ENCODE measurements around the gene HMOX1. TPM values are rescaled to one million over a fixed set of nuclear protein-coding genes. Genes with fewer than 3 reads are reported as not detected.
"Not testable (repeated sequence)": the region's sequence is repeated elsewhere in the genome, so short reads cannot be mapped to it uniquely, and the experiment has no call there.

The HMOX1 gene
- total RNA-seq, 2 experiments from 2014 or later = 0.22 TPM; not detected in 1

DNA sequence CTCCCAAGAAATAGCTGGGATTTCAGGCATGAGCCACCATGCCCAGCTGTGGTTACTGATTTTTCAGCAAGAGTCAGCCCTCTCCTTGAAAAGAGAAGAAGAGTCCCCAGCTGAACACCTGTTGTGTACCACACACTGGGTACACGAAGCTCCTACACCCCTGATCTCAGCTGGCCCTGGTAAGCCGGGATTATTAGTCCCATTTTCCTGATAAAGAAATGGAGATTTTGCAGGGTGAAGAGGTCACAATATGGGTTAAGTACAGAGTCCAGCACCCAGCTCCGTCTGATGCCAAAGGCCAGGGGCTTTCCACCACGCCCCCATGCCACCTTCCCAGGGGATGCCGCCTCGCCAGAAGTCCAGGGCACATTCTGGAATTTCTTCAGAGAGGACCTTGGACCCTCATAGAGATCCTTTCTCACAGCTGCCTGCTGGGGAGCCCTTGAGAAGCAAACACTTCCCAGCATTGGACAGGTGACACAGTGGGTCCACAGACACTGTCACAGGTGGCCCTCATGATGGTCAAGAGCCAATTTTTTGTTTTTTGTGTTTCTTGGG, 19.8 kb upstream of the HMOX1 start:
- ATAC-seq (no peak), DNase-seq (no peak)
- peaks cover 2% of the 10 kb centered on the region for H3K4me1 Mint-ChIP-seq (ENCODE audit: low read depth)
- POLR2A ChIA-PET = no interaction called here
- CTCF ChIA-PET = no interaction called here
- no peaks in the 10 kb centered on the region for H3K36me3 Mint-ChIP-seq (ENCODE audit: low read depth)
- peaks cover 12% of the 10 kb centered on the region for H3K27me3 Mint-ChIP-seq
- H3K4me3 Mint-ChIP-seq = no peak overlapping the region
- intact Hi-C loops (cut with micrococcal nuclease) = no loop called here
- no peaks in the 10 kb centered on the region for H3K9me3 Mint-ChIP-seq
- H3K27ac Mint-ChIP-seq = no peak overlapping the region
- TF ChIP-seq, protein P1, sequence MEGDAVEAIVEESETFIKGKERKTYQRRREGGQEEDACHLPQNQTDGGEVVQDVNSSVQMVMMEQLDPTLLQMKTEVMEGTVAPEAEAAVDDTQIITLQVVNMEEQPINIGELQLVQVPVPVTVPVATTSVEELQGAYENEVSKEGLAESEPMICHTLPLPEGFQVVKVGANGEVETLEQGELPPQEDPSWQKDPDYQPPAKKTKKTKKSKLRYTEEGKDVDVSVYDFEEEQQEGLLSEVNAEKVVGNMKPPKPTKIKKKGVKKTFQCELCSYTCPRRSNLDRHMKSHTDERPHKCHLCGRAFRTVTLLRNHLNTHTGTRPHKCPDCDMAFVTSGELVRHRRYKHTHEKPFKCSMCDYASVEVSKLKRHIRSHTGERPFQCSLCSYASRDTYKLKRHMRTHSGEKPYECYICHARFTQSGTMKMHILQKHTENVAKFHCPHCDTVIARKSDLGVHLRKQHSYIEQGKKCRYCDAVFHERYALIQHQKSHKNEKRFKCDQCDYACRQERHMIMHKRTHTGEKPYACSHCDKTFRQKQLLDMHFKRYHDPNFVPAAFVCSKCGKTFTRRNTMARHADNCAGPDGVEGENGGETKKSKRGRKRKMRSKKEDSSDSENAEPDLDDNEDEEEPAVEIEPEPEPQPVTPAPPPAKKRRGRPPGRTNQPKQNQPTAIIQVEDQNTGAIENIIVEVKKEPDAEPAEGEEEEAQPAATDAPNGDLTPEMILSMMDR (IDR thresholded peaks at IDR 0.05) = no peak

DNA sequence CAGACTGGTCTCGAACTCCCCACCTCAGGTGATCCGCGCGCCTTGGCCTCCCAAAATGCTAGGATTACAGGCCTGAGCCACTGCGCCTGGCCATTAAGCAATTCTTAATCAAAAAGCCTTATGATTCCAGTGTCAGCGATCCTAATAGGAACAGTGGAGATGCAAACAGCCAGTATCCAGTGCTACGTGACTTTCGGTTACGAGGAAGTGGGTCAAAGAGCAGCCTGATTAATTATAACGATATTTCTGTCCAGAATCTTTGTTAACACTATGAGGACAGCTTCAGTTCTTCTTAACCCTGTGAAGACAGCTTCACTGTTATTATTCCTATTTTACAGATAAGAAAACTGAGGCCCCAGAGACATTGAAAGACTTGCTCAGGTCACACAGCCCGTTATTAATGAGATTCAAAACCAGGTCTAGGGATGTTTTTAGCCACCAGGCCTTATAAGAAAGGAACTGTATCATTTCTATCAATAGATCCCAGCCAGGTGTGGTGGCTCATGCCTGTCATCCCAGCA, 17.3 kb upstream of the HMOX1 start:
- TF ChIP-seq, protein P1 (IDR thresholded peaks at IDR 0.05) = no peak
- Mint-ChIP-seq H3K4me1 (ENCODE audit: low read depth) (no peaks in the 10 kb centered on the region), H3K27me3 (peaks cover 15% of the 10 kb centered on the region), H3K9me3 (no peaks in the 10 kb centered on the region), H3K36me3 (ENCODE audit: low read depth) (no peaks in the 10 kb centered on the region), H3K4me3 (no peak overlapping the region), H3K27ac (no peak overlapping the region)
- ChIA-PET POLR2A (interaction anchor here (1.3 kb wide), 1 partner anchor 8 kb away, joined by 4 read pairs; no protein-coding TSS in a partner anchor), CTCF (interaction anchor here (1.0 to 2.2 kb wide), 2 partner anchors 11 to 12 kb away, joined by 4 to 6 read pairs; no protein-coding TSS in a partner anchor)
- DNase-seq (no peak), ATAC-seq (no peak)
- intact Hi-C loops (cut with micrococcal nuclease) = loop anchor here (2.0 kb wide), 1 partner anchor 21 kb away; no protein-coding TSS in a partner anchor

DNA sequence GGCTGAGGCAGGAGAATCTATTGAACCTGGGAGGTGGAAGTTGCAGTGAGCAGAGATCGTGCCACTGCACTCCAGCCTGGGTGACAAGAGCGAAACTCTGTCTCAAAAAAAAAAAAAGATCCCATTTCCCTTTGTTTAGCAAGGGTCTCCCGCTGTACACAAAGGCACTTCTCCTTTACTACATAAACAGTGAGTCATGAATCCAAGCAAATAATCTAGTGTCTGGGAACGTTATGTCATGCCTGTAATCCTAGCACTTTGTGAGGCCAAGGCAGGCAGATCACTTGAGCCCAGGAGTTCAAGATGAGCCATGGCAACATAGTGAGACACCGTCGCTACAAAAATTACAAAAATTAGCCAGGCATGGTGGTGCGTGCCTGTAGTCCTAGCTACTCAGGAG, 16.7 kb upstream of the HMOX1 start:
- ATAC-seq; DNase-seq; H3K4me3 Mint-ChIP-seq; H3K4me1 Mint-ChIP-seq (ENCODE audit: low read depth); H3K9me3 Mint-ChIP-seq; H3K27ac Mint-ChIP-seq; H3K36me3 Mint-ChIP-seq (ENCODE audit: low read depth); POLR2A ChIA-PET: not testable (repeated sequence)
- intact Hi-C loops (cut with micrococcal nuclease) = loop anchor here (2.0 kb wide), 1 partner anchor 21 kb away; no protein-coding TSS in a partner anchor
- peaks cover 18% of the 10 kb centered on the region for H3K27me3 Mint-ChIP-seq
- CTCF ChIA-PET = interaction anchor here (1.0 kb wide), 1 partner anchor 11 kb away, joined by 4 read pairs; no protein-coding TSS in a partner anchor

DNA sequence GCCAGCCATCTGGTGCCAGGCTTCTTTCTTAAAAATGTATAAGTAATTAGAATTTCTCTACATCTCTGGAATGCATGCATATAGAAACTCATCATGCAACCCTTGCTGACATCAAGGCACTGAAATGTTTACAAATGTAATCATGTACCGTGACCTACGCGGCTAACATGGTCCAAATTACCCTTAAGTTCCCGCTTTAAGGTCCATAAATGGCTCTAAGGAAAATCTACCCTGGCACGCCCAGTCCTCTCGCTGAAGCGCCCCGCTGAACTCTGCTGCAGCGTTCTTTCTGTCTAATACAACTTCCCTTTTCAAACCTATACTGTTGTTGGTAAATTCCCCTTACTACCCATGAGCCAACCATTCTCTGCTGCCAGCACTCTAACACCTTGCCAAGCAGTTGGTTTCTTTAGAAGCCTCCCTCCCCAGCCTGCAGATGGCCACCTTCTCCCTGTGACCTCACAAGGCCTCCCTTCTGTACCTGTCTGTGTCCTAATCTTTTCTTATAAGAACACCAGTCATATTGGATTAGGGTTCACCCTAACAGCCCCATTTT, 13.5 kb upstream of the HMOX1 start:
- H3K27ac Mint-ChIP-seq = no peak overlapping the region
- CTCF ChIA-PET = interaction anchor here (2.3 kb wide), 1 partner anchor 16 kb away, joined by 6 read pairs; no protein-coding TSS in a partner anchor

DNA sequence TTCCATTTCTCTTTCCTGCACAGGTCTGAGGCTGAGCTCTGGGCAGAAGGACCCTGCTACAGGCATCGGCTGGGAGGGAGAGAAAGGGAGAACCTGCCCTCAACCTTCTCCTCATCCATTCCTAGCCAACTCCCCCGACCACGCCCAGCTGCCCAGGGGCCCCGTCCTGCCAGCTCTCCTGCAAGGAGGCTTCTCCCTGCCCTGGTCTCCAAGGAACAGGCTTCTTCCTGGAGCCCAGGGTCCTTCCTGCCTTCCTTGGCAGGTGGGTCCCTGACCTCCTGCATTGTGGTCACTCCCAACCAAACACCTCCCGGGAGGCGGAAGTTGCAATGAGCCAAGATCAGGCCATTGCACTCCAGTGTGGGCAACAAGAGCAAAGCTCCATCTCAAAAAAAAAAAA, 12.5 kb upstream of the HMOX1 start:
- ChIA-PET POLR2A (interaction anchor here (0.9 kb wide), 1 partner anchor 17 kb away, joined by 4 read pairs; no protein-coding TSS in a partner anchor), CTCF (no interaction called here)
- DNase-seq (no peak), ATAC-seq (no peak)
- Mint-ChIP-seq H3K27me3 (peaks cover 25% of the 10 kb centered on the region), H3K9me3 (no peaks in the 10 kb centered on the region), H3K27ac (no peak overlapping the region), H3K36me3 (ENCODE audit: low read depth) (no peaks in the 10 kb centered on the region), H3K4me3 (no peak overlapping the region), H3K4me1 (ENCODE audit: low read depth) (peaks cover 5% of the 10 kb centered on the region)
- TF ChIP-seq, protein P1 (IDR thresholded peaks at IDR 0.05) = no peak
- intact Hi-C loops (cut with micrococcal nuclease) = no loop called here

More for the DNA sequence above, 13.5 kb upstream of the HMOX1 start:
- no peak for DNase-seq
- H3K36me3 Mint-ChIP-seq (ENCODE audit: low read depth) = no peaks in the 10 kb centered on the region
- ATAC-seq = no peak
- no peaks in the 10 kb centered on the region for H3K9me3 Mint-ChIP-seq
- H3K27me3 Mint-ChIP-seq = peaks cover 25% of the 10 kb centered on the region
- intact Hi-C loops (cut with micrococcal nuclease) = no loop called here
- H3K4me1 Mint-ChIP-seq (ENCODE audit: low read depth) = peaks cover 5% of the 10 kb centered on the region
- TF ChIP-seq, protein P1 (IDR thresholded peaks at IDR 0.05) = no peak
- POLR2A ChIA-PET = interaction anchor here (0.9 kb wide), 1 partner anchor 16 kb away, joined by 4 read pairs; no protein-coding TSS in a partner anchor
- H3K4me3 Mint-ChIP-seq = no peak overlapping the region
